ENCODE measurements around the gene CDH4. TPM values are rescaled to one million over a fixed set of nuclear protein-coding genes. Genes with fewer than 3 reads are reported as not detected.

CDH4 gene
- total RNA-seq, 1 experiment from 2014 or later = not detected

- ATAC-seq = no peak
- Histone ChIP-seq H3K4me3 (ENCODE audit: low read depth in 2 of 2, low read length in 2 of 2) (no peak overlapping the region), H3K4me1 (ENCODE audit: control insufficient read depth, insufficient read depth, low read length) (no peaks in the 10 kb centered on the region), H3K9me3 (ENCODE audit: control insufficient read depth, insufficient read depth, low read depth, low read length) (no peaks in the 10 kb centered on the region), H3K36me3 (ENCODE audit: control insufficient read depth, insufficient read depth, low read length) (no peaks in the 10 kb centered on the region), H3K27ac (ENCODE audit: low read length) (no peak overlapping the region), H3K27me3 (ENCODE audit: control insufficient read depth, insufficient read depth, low read length) (no peaks in the 10 kb centered on the region; the same call in 1 of the 2 replicates)
- in situ Hi-C loops (cut with HindIII; ENCODE audit: low pct_unique_long_range_greater_than_20kb, low sequenced_read_pairs) = no loop called here
- TF ChIP-seq SIN3A (IDR thresholded peaks at IDR 0.05; ENCODE audit: borderline replicate concordance, insufficient read depth, low read depth, low read length) (no peak), REST (IDR thresholded peaks at IDR 0.05; ENCODE audit: insufficient read depth in 1 of 2, low read depth in 2 of 2, low read length in 1 of 2) (no peak), TCF7L2 (IDR thresholded peaks at IDR 0.05; ENCODE audit: low read depth, low read length) (no peak), POLR2AphosphoS5 (IDR thresholded peaks at IDR 0.05; ENCODE audit: low read depth, low read length) (no peak), CTCF (IDR thresholded peaks at IDR 0.05) (no peak)
- ChIA-PET POLR2A (no interaction called here), CTCF (no interaction called here)
- BruUV-seq (replicated peaks) = no TSS peak
- intact Hi-C loops (cut with micrococcal nuclease; ENCODE audit: unreplicated experiment) = no loop called here
- no peak for DNase-seq (ENCODE audit: low read depth, low spot score)
Measured at GRCh38 chr20:61435823-61436220, 183.8 kb downstream of the CDH4 start.

- Histone ChIP-seq H3K4me3 (ENCODE audit: low read depth in 2 of 2, low read length in 2 of 2) (no peak overlapping the region), H3K4me1 (ENCODE audit: control insufficient read depth, insufficient read depth, low read length) (no peaks in the 10 kb centered on the region), H3K27ac (ENCODE audit: low read length) (no peak overlapping the region), H3K27me3 (ENCODE audit: control insufficient read depth, insufficient read depth, low read length) (no peaks in the 10 kb centered on the region; the same call in 1 of the 2 replicates), H3K36me3 (ENCODE audit: control insufficient read depth, insufficient read depth, low read length) (no peaks in the 10 kb centered on the region), H3K9me3 (ENCODE audit: control insufficient read depth, insufficient read depth, low read depth, low read length) (no peaks in the 10 kb centered on the region)
- TF ChIP-seq SIN3A (IDR thresholded peaks at IDR 0.05; ENCODE audit: borderline replicate concordance, insufficient read depth, low read depth, low read length) = no peak
- no peak for TF ChIP-seq CTCF (IDR thresholded peaks at IDR 0.05)
- TF ChIP-seq REST (IDR thresholded peaks at IDR 0.05; ENCODE audit: insufficient read depth in 1 of 2, low read depth in 2 of 2, low read length in 1 of 2) = no peak
- TF ChIP-seq POLR2AphosphoS5 (IDR thresholded peaks at IDR 0.05; ENCODE audit: low read depth, low read length) = no peak
- no peak for TF ChIP-seq TCF7L2 (IDR thresholded peaks at IDR 0.05; ENCODE audit: low read depth, low read length)
- no peak for DNase-seq (ENCODE audit: low read depth, low spot score)
- CTCF ChIA-PET = no interaction called here
- no peak for ATAC-seq
- intact Hi-C loops (cut with micrococcal nuclease; ENCODE audit: unreplicated experiment) (no loop called here), in situ Hi-C loops (cut with HindIII; ENCODE audit: low pct_unique_long_range_greater_than_20kb, low sequenced_read_pairs) (no loop called here)
- POLR2A ChIA-PET = no interaction called here
- no TSS peak for BruUV-seq (replicated peaks)
Measured at GRCh38 chr20:61436283-61436666, 184.2 kb downstream of the CDH4 start.
